GM12874 (cell line): ENCODE data around the gene SMAD3.

Experiments used
- CTCF ChIP-seq: IDR thresholded peaks from 2 replicates; pipeline ENCODE4 v1.5.1; 2011; ENCODE audit warnings: low read depth, mild to moderate bottlenecking, control low read depth, low read length, moderate library complexity; ENCODE audit not compliant: insufficient read depth

Gene SMAD3

GRCh38 chr15:67130673-67131601, 65.5 kb downstream of the SMAD3 start:
- TF ChIP-seq CTCF: no peak

GRCh38 chr15:67132276-67132675, 66.9 kb downstream of the SMAD3 start:
- TF ChIP-seq CTCF: no peak

GRCh38 chr15:67133026-67133425, 67.6 kb downstream of the SMAD3 start:
- no peak for TF ChIP-seq CTCF

GRCh38 chr15:67133738-67134066, 68.3 kb downstream of the SMAD3 start:
- TF ChIP-seq CTCF: no peak

- TF ChIP-seq CTCF: no peak
Observed at GRCh38 chr15:67134067-67134838, 68.9 kb downstream of the SMAD3 start.

- TF ChIP-seq CTCF: no peak
Observed at GRCh38 chr15:67134871-67135492, 69.6 kb downstream of the SMAD3 start.

- no peak for TF ChIP-seq CTCF
Observed at GRCh38 chr15:67135494-67135893, 70.1 kb downstream of the SMAD3 start.
